ENCODE measurements around the gene LRP6. TPM values are rescaled to one million over a fixed set of nuclear protein-coding genes. Genes with fewer than 3 reads are reported as not detected.

LRP6 gene
- polyA plus RNA-seq, 1 donor from 2014 or later = 33.5 TPM

DNA sequence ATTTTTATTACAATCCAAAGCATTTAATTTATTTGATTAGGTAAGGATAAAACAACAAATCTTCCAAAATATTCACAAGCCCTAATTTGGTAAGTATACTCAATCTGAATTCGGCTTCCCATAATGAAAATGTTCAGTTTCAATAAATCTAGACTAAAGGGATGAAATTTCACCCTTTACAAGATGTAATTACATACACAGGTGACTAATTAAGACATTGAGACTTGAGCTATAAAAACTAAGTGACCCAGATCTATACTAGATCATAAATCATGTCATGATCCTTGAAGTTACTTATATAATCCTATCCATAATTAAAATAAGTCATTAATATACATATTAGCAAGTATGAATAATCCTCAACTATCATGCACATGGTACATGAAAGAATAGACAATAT lies 36.6 kb downstream of the LRP6 start:
- H3K36me3 ChIP-seq (ENCODE audit: insufficient read depth, low read length) = no peaks in the 10 kb centered on the region
- no peaks in the 10 kb centered on the region for H3K9me2 ChIP-seq (ENCODE audit: insufficient read depth, low read length)
- H3K9ac ChIP-seq (ENCODE audit: low read length) = no peak overlapping the region
- H3K9me3 ChIP-seq (ENCODE audit: low read length) = no peaks in the 10 kb centered on the region
- TF ChIP-seq EP300 (conservative IDR thresholded peaks at IDR 0.05; ENCODE audit: poor library complexity, severe bottlenecking) (no peak), MXI1 (conservative IDR thresholded peaks at IDR 0.05; ENCODE audit: poor library complexity, severe bottlenecking) (no peak), TAF1 (IDR thresholded peaks at IDR 0.05; ENCODE audit: low read depth) (no peak)
- H3K27me3 ChIP-seq (ENCODE audit: insufficient read depth, low read depth, low read length) = no peaks in the 10 kb centered on the region
- H3K79me2 ChIP-seq (replicated peaks; ENCODE audit: insufficient read depth, low read length) = peaks cover 91% of the 10 kb centered on the region
- no peak overlapping the region for H3K4me2 ChIP-seq (ENCODE audit: low read length)
- no peaks in the 10 kb centered on the region for H4K20me1 ChIP-seq (ENCODE audit: insufficient read depth)
- peaks cover 2% of the 10 kb centered on the region for H3F3A ChIP-seq (ENCODE audit: insufficient read depth, low read length, poor library complexity, severe bottlenecking)
- H2AFZ ChIP-seq (ENCODE audit: low read depth, low read length) = no peak overlapping the region
- no peak overlapping the region for H3K4me3 ChIP-seq (ENCODE audit: low read length)
- no peak overlapping the region for H3K27ac ChIP-seq (ENCODE audit: low read length)

DNA sequence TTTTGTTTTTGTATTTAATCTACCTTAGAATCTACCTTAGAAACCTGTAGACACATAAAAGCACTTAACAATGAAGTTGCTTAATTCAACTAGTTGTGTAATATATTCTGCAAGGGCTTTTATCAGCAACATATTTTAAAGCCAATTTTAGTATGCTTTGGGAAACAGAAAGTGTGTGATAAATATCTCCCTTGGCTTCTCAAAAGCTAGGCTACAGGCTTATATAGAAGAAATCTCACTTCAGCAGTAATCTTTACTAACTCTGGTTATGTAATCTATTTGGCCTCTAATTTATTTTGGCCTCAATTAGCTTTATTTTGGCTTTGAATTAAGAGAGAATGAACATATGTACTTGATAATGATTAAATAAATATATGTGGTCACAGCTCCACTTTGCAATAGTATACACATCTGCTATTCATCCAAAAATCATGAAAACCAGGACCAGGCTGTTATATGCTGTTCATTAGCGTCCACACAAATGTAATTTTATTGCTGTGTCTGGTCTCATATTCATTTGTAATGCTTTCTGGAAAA lies 37.2 kb downstream of the LRP6 start:
- H4K20me1 ChIP-seq (ENCODE audit: insufficient read depth) = no peaks in the 10 kb centered on the region
- no peak overlapping the region for H3K27ac ChIP-seq (ENCODE audit: low read length)
- peaks cover 91% of the 10 kb centered on the region for H3K79me2 ChIP-seq (replicated peaks; ENCODE audit: insufficient read depth, low read length)

More for the DNA sequence above, 37.2 kb downstream of the LRP6 start:
- no peak overlapping the region for H3K4me2 ChIP-seq (ENCODE audit: low read length)
- TF ChIP-seq EP300 (conservative IDR thresholded peaks at IDR 0.05; ENCODE audit: poor library complexity, severe bottlenecking) (no peak), MXI1 (conservative IDR thresholded peaks at IDR 0.05; ENCODE audit: poor library complexity, severe bottlenecking) (no peak), POLR2AphosphoS5 (IDR thresholded peaks at IDR 0.05) (no peak), EZH2 (IDR thresholded peaks at IDR 0.05; ENCODE audit: borderline replicate concordance, insufficient read depth, low read length, poor library complexity, severe bottlenecking) (no peak), TAF1 (IDR thresholded peaks at IDR 0.05; ENCODE audit: low read depth) (no peak), RAD21 (conservative IDR thresholded peaks at IDR 0.05) (no peak), SMC3 (conservative IDR thresholded peaks at IDR 0.05; ENCODE audit: poor library complexity) (no peak)
- TF ChIP-seq, protein P1, sequence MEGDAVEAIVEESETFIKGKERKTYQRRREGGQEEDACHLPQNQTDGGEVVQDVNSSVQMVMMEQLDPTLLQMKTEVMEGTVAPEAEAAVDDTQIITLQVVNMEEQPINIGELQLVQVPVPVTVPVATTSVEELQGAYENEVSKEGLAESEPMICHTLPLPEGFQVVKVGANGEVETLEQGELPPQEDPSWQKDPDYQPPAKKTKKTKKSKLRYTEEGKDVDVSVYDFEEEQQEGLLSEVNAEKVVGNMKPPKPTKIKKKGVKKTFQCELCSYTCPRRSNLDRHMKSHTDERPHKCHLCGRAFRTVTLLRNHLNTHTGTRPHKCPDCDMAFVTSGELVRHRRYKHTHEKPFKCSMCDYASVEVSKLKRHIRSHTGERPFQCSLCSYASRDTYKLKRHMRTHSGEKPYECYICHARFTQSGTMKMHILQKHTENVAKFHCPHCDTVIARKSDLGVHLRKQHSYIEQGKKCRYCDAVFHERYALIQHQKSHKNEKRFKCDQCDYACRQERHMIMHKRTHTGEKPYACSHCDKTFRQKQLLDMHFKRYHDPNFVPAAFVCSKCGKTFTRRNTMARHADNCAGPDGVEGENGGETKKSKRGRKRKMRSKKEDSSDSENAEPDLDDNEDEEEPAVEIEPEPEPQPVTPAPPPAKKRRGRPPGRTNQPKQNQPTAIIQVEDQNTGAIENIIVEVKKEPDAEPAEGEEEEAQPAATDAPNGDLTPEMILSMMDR (IDR thresholded peaks at IDR 0.05; ENCODE audit: poor library complexity, severe bottlenecking) = no peak
- TF ChIP-seq, protein P2, sequence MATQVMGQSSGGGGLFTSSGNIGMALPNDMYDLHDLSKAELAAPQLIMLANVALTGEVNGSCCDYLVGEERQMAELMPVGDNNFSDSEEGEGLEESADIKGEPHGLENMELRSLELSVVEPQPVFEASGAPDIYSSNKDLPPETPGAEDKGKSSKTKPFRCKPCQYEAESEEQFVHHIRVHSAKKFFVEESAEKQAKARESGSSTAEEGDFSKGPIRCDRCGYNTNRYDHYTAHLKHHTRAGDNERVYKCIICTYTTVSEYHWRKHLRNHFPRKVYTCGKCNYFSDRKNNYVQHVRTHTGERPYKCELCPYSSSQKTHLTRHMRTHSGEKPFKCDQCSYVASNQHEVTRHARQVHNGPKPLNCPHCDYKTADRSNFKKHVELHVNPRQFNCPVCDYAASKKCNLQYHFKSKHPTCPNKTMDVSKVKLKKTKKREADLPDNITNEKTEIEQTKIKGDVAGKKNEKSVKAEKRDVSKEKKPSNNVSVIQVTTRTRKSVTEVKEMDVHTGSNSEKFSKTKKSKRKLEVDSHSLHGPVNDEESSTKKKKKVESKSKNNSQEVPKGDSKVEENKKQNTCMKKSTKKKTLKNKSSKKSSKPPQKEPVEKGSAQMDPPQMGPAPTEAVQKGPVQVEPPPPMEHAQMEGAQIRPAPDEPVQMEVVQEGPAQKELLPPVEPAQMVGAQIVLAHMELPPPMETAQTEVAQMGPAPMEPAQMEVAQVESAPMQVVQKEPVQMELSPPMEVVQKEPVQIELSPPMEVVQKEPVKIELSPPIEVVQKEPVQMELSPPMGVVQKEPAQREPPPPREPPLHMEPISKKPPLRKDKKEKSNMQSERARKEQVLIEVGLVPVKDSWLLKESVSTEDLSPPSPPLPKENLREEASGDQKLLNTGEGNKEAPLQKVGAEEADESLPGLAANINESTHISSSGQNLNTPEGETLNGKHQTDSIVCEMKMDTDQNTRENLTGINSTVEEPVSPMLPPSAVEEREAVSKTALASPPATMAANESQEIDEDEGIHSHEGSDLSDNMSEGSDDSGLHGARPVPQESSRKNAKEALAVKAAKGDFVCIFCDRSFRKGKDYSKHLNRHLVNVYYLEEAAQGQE (IDR thresholded peaks at IDR 0.05; ENCODE audit: borderline replicate concordance) = no peak
- H3K9me3 ChIP-seq (ENCODE audit: low read length) = no peaks in the 10 kb centered on the region
- H3K9me2 ChIP-seq (ENCODE audit: insufficient read depth, low read length) = no peaks in the 10 kb centered on the region
- no peak overlapping the region for H3K9ac ChIP-seq (ENCODE audit: low read length)
- H3K36me3 ChIP-seq (ENCODE audit: insufficient read depth, low read length) = no peaks in the 10 kb centered on the region
- H2AFZ ChIP-seq (ENCODE audit: low read depth, low read length) = no peak overlapping the region
- no peaks in the 10 kb centered on the region for H3K27me3 ChIP-seq (ENCODE audit: insufficient read depth, low read depth, low read length)
- peaks cover 2% of the 10 kb centered on the region for H3F3A ChIP-seq (ENCODE audit: insufficient read depth, low read length, poor library complexity, severe bottlenecking)
- no peak overlapping the region for H3K4me3 ChIP-seq (ENCODE audit: low read length)
